Esophagus muscularis mucosa (tissue), 3 donors: ENCODE measurements around the gene RCN1.

ENCODE experiments used
- CTCF ChIP-seq, 3 experiments: fragments of 200-600 bp in 2 of 3; fragments of 450-650 bp in 1 of 3; sonication (generic) in 2 of 3; IDR thresholded peaks; one replicate each; pipeline ENCODE4 v1.5.1; 2017 to 2019; ENCODE audit warnings: antibody characterized with exemption in 3 of 3, mild to moderate bottlenecking in 2 of 3, moderate library complexity in 1 of 3
- POLR2A ChIP-seq: fragments of 450-650 bp; IDR thresholded peaks from one replicate; pipeline ENCODE4 v1.6.1; 2017; ENCODE audit warnings: antibody characterized with exemption, moderate library complexity, mild to moderate bottlenecking, low read depth
- POLR2AphosphoS5 ChIP-seq, 2 donors: sonication (generic); formaldehyde crosslinking; IDR thresholded peaks; one replicate each; pipeline ENCODE4 v1.6.1; 2017; ENCODE audit warnings: antibody characterized with exemption in 2 of 2

- no peak for TF ChIP-seq POLR2A
- no peak for TF ChIP-seq CTCF (IDR thresholded peaks at IDR 0.05)
- TF ChIP-seq POLR2AphosphoS5 (IDR thresholded peaks at IDR 0.05), result no peak
These were observed 61.3 kb downstream of the RCN1 start for GRCh38 chr11:32152216-32152615.
